NB4 (cell line): ENCODE measurements around the gene PRR33.

Experiments used
- CTCF ChIP-seq: IDR thresholded peaks from one replicate; pipeline ENCODE4 v1.5.1; 2012; ENCODE audit warnings: low read depth, low read length
- MAX ChIP-seq: IDR thresholded peaks from 2 replicates; pipeline ENCODE4 v1.6.1; 2011; ENCODE audit warnings: low read depth, low read length
- POLR2A ChIP-seq: IDR thresholded peaks from 2 replicates; pipeline ENCODE4 v1.6.1; 2011; ENCODE audit warnings: mild to moderate bottlenecking; ENCODE audit not compliant: insufficient read length; ENCODE audit errors: extremely low read depth

- TF ChIP-seq CTCF, result no peak
- no peak for TF ChIP-seq POLR2A
- no peak for TF ChIP-seq MAX
These were observed 33.1 kb upstream of the PRR33 start for GRCh38 chr11:1924646-1925372.
